ENCODE results near the gene CD47. TPM values are rescaled to one million over a fixed set of nuclear protein-coding genes. Genes with fewer than 3 reads are reported as not detected.

Gene CD47
- total and polyA plus RNA-seq, 2 of the 4 experiments (the other 2 are of a cell fraction), result 45.9 to 52.0 TPM

- Histone ChIP-seq H3K4me2 (ENCODE audit: low read depth, low read length) (no peak overlapping the region), H3K4me3 (ENCODE audit: insufficient read depth, low read depth, low read length) (no peak overlapping the region), H3K79me1 (ENCODE audit: low read depth in 1 of 2, low read length in 2 of 2) (no peaks in the 10 kb centered on the region), H4K91ac (ENCODE audit: insufficient read depth, low read depth, low read length) (no peak overlapping the region), H3K9me3 (ENCODE audit: control insufficient read depth, insufficient read depth, low read length) (no peaks in the 10 kb centered on the region), H2AK9ac (replicated peaks; ENCODE audit: low read depth, low read length, poor library complexity) (no peak overlapping the region), H4K8ac (ENCODE audit: low read depth in 2 of 2, low read length in 2 of 2) (no peak overlapping the region), H3K4ac (ENCODE audit: low read depth, low read length) (no peak overlapping the region), H3K23ac (ENCODE audit: low read depth, low read length) (no peak overlapping the region), H3K27ac (ENCODE audit: insufficient read depth, low read length) (no peak overlapping the region), H3K9me1 (ENCODE audit: insufficient read depth, low read length) (no peaks in the 10 kb centered on the region; the same call in none of the 2 replicates), H3K27me3 (ENCODE audit: control insufficient read depth, insufficient read depth, low read length) (peaks cover 11% of the 10 kb centered on the region), H3K9ac (ENCODE audit: low read depth, low read length) (no peak overlapping the region), H2AK5ac (ENCODE audit: low read depth, low read length) (no peak overlapping the region), H3K36me3 (ENCODE audit: control insufficient read depth, insufficient read depth, low read length) (no peaks in the 10 kb centered on the region), H4K5ac (ENCODE audit: low read depth, low read length) (no peak overlapping the region), H2BK20ac (ENCODE audit: low read depth, low read length) (no peak overlapping the region), H3K4me1 (ENCODE audit: control insufficient read depth, insufficient read depth, low read length) (no peaks in the 10 kb centered on the region), H2BK5ac (ENCODE audit: low read depth, low read length, poor library complexity, severe bottlenecking) (no peak overlapping the region), H4K20me1 (ENCODE audit: insufficient read depth, low read length) (no peaks in the 10 kb centered on the region), H2BK15ac (ENCODE audit: low read depth, low read length) (no peak overlapping the region), H3K56ac (ENCODE audit: extremely low read depth, insufficient read depth, low read length) (no peak overlapping the region), H2BK120ac (ENCODE audit: low read depth, low read length) (no peak overlapping the region), H3K14ac (replicated peaks; ENCODE audit: low read depth, low read length) (no peak overlapping the region), H2AFZ (replicated peaks; ENCODE audit: low read length, poor library complexity) (no peak overlapping the region), H3K18ac (ENCODE audit: low read depth, low read length) (no peak overlapping the region)
- ATAC-seq (ENCODE audit: low read depth) (no peak), DNase-seq (no peak)
- intact Hi-C loops (cut with micrococcal nuclease), result no loop called here
- ChIA-PET CTCF (no interaction called here), POLR2A (ENCODE audit: unreplicated experiment) (no interaction called here)
- dilution Hi-C loops (cut with HindIII; ENCODE audit: low sequenced_read_pairs, unreplicated experiment), result no loop called here
- BruUV-seq (replicated peaks), result no TSS peak
- in situ Hi-C loops (cut with MboI; ENCODE audit: low sequenced_read_pairs), result no loop called here
- WGBS, 2 experiments (ENCODE audit: extremely low coverage in 2 of 2, insufficient read length in 1 of 2), result no CpG with 5 or more reads among the region's 2 CpGs
- TF ChIP-seq CEBPB (IDR thresholded peaks at IDR 0.05; ENCODE audit: low read depth, low read length) (no peak), POLR2A (IDR thresholded peaks at IDR 0.05; ENCODE audit: low read depth, low read length) (no peak), CHD1 (IDR thresholded peaks at IDR 0.05; ENCODE audit: low read depth, low read length) (no peak), CTCF (conservative IDR thresholded peaks at IDR 0.05; ENCODE audit: low read depth, low read length) (no peak), USF2 (IDR thresholded peaks at IDR 0.05; ENCODE audit: low read depth, low read length) (no peak), MXI1 (IDR thresholded peaks at IDR 0.05; ENCODE audit: borderline replicate concordance, low read depth, low read length) (no peak), BHLHE40 (IDR thresholded peaks at IDR 0.05; ENCODE audit: low read depth, low read length) (no peak), RCOR1 (IDR thresholded peaks at IDR 0.05; ENCODE audit: insufficient replicate concordance, low read length) (no peak), SMC3 (IDR thresholded peaks at IDR 0.05; ENCODE audit: low read depth, low read length) (no peak), RAD21 (IDR thresholded peaks at IDR 0.05; ENCODE audit: low read length) (no peak), MAFK (IDR thresholded peaks at IDR 0.05; ENCODE audit: low read depth, low read length) (no peak), FOS (IDR thresholded peaks at IDR 0.05; ENCODE audit: low read depth, low read length) (no peak), NFE2L2 (IDR thresholded peaks at IDR 0.05; ENCODE audit: low read depth, low read length) (no peak)
Observed at GRCh38 chr3:108021533-108021932, 69.3 kb downstream of the CD47 start.

All from IMR-90 (cell line).